IPS-NIHi7 (cell line): ENCODE measurements around the gene KCNK5.
A peak's percentile ranks its signal among the peaks of the same experiment; 100 is the strongest.

ENCODE experiments used
- DNase-seq: peaks from one replicate; pipeline ENCODE4 v3.0.0; 2012; ENCODE audit warnings: mixed read lengths; ENCODE audit errors: extremely low spot score

The KCNK5 gene

GRCh38 chr6:39197922-39198500 is 31.3 kb downstream of the KCNK5 start:
- DNase-seq, result no peak

- DNase-seq, result no peak
Measured at GRCh38 chr6:39197521-39197920, 31.8 kb downstream of the KCNK5 start.

GRCh38 chr6:39196673-39197091 is 32.6 kb downstream of the KCNK5 start:
- DNase-seq, result no peak

- DNase-seq, result no peak
Measured at GRCh38 chr6:39195792-39196385, 33.4 kb downstream of the KCNK5 start.

- DNase-seq, result no peak
Measured at GRCh38 chr6:39194466-39194865, 34.8 kb downstream of the KCNK5 start.

- DNase-seq, result no peak
Measured at GRCh38 chr6:39193201-39193791, 36.0 kb downstream of the KCNK5 start.

GRCh38 chr6:39192736-39193135 is 36.5 kb downstream of the KCNK5 start:
- no peak for DNase-seq

GRCh38 chr6:39191236-39191930 is 37.9 kb downstream of the KCNK5 start:
- DNase-seq, result no peak

- DNase-seq, result no peak
Measured at GRCh38 chr6:39190545-39191235, 38.6 kb downstream of the KCNK5 start.

- DNase-seq, result peak; percentile 87
Measured at GRCh38 chr6:39189915-39190544, 39.2 kb downstream of the KCNK5 start.

GRCh38 chr6:39189131-39189530 is 40.1 kb downstream of the KCNK5 start:
- no peak for DNase-seq

- DNase-seq, result no peak
Measured at GRCh38 chr6:39188571-39188970, 40.7 kb downstream of the KCNK5 start.

- DNase-seq, result no peak
Measured at GRCh38 chr6:39188098-39188450, 41.2 kb downstream of the KCNK5 start.

GRCh38 chr6:39184906-39185580 is 44.2 kb downstream of the KCNK5 start:
- no peak for DNase-seq

GRCh38 chr6:39182604-39183003 is 46.7 kb downstream of the KCNK5 start:
- DNase-seq, result no peak

- no peak for DNase-seq
Measured at GRCh38 chr6:39181826-39182225, 47.4 kb downstream of the KCNK5 start.

GRCh38 chr6:39181333-39181732 is 47.9 kb downstream of the KCNK5 start:
- DNase-seq, result no peak

- no peak for DNase-seq
Measured at GRCh38 chr6:39178804-39179203, 50.5 kb downstream of the KCNK5 start.

- no peak for DNase-seq
Measured at GRCh38 chr6:39178235-39178634, 51.0 kb downstream of the KCNK5 start.

- no peak for DNase-seq
Measured at GRCh38 chr6:39177130-39177529, 52.1 kb downstream of the KCNK5 start.

- no peak for DNase-seq
Measured at GRCh38 chr6:39173270-39173669, 56.0 kb downstream of the KCNK5 start.
